GM23248 (cell line): ENCODE measurements around the gene GPR55. TPM values are rescaled to one million over a fixed set of nuclear protein-coding genes. Genes with fewer than 3 reads are reported as not detected.

Experiments used
- DNase-seq: peaks from one replicate; pipeline ENCODE4 v3.0.0-alpha.2; 2015
- H2AFZ ChIP-seq: fragments of 200-600 bp; sonication (generic); 2 replicates; pipeline ENCODE4 v1.6.1; 2016; ENCODE audit warnings: antibody characterized with exemption
- H3F3A ChIP-seq: fragments of 200-600 bp; sonication (generic); 2 replicates; pipeline ENCODE4 v1.6.1; 2016; ENCODE audit warnings: mild to moderate bottlenecking, antibody characterized with exemption, mixed run types; ENCODE audit not compliant: insufficient read depth
- H3K27ac ChIP-seq: fragments of 200-600 bp; sonication (generic); 2 replicates; pipeline ENCODE4 v1.5.1; 2016; ENCODE audit warnings: mild to moderate bottlenecking
- H3K27me3 ChIP-seq: fragments of 200-600 bp; sonication (generic); replicated peaks from 2 replicates; pipeline ENCODE4 v1.6.1; 2016; ENCODE audit warnings: mild to moderate bottlenecking; ENCODE audit not compliant: insufficient read depth
- H3K36me3 ChIP-seq: fragments of 200-600 bp; sonication (generic); 2 replicates; pipeline ENCODE4 v1.6.1; 2016; ENCODE audit warnings: low read depth, mild to moderate bottlenecking
- H3K4me1 ChIP-seq: fragments of 200-600 bp; sonication (generic); 2 replicates; pipeline ENCODE4 v1.6.1; 2016; ENCODE audit warnings: mild to moderate bottlenecking; ENCODE audit not compliant: insufficient read depth
- H3K4me2 ChIP-seq: fragments of 200-600 bp; sonication (generic); one replicate; pipeline ENCODE4 v1.6.1; 2016; ENCODE audit warnings: mild to moderate bottlenecking; ENCODE audit not compliant: unreplicated experiment
- H3K4me3 ChIP-seq: fragments of 200-600 bp; sonication (generic); 2 replicates; pipeline ENCODE4 v1.5.1; 2016; ENCODE audit warnings: mild to moderate bottlenecking
- H3K79me2 ChIP-seq: fragments of 200-600 bp; sonication (generic); 2 replicates; pipeline ENCODE4 v1.6.1; 2016; ENCODE audit warnings: mild to moderate bottlenecking; ENCODE audit not compliant: insufficient read depth
- H3K9ac ChIP-seq: fragments of 200-600 bp; sonication (generic); 2 replicates; pipeline ENCODE4 v1.6.1; 2016; ENCODE audit warnings: mild to moderate bottlenecking
- H3K9me2 ChIP-seq: fragments of 200-600 bp; sonication (generic); 2 replicates; pipeline ENCODE4 v1.6.1; 2016; ENCODE audit warnings: mixed run types, mild to moderate bottlenecking, moderate library complexity; ENCODE audit not compliant: insufficient read depth
- H3K9me3 ChIP-seq: fragments of 200-600 bp; sonication (generic); one replicate; pipeline ENCODE4 v1.6.1; 2017; ENCODE audit warnings: low read depth
- H4K20me1 ChIP-seq: fragments of 200-600 bp; sonication (generic); 2 replicates; pipeline ENCODE4 v1.6.0; 2016; ENCODE audit not compliant: insufficient read depth
- EZH2 ChIP-seq: fragments of 200-600 bp; sonication (generic); IDR thresholded peaks from 2 replicates; pipeline ENCODE4 v1.6.1; 2018; ENCODE audit warnings: antibody characterized with exemption, mild to moderate bottlenecking; ENCODE audit not compliant: insufficient read depth, poor library complexity, severe bottlenecking
- EZH2phosphoT487 ChIP-seq: fragments of 200-600 bp; sonication (generic); IDR thresholded peaks from 2 replicates; pipeline ENCODE4 v1.6.1; 2018; ENCODE audit warnings: antibody characterized with exemption, moderate library complexity, mild to moderate bottlenecking, low read depth; ENCODE audit not compliant: insufficient read depth
- whole genome bisulfite sequencing, 2 experiments: methylation state at CpG; one replicate each; pipeline ENCODE4 v1.1.6; 2015 to 2017; ENCODE audit warnings: low lambda C conversion rate in 2 of 2, low coverage in 1 of 2; ENCODE audit errors: missing lambda C conversion rate in 2 of 2; 5-methylcytosine and 5-hydroxymethylcytosine counted together
- in situ Hi-C: fragments of 300-500 bp; cut with MboI; formaldehyde crosslinking; loops from 2 replicates; pipeline ENCODE4 v1.15.0; 2020
- polyA plus RNA-seq: library from polyadenylated mRNA; unstranded; fragments of >200 nt; fragmentation: Nextera tagmentation; extraction: Ambion mirVana; gene quantifications from 2 replicates; pipeline ENCODE4 v1.2.1, GENCODE V29; 2016
- total RNA-seq: library from RNA; depleted of rRNA; stranded (reverse); fragments of >200 nt; shearing (Covaris generic); gene quantifications from 2 replicates; pipeline ENCODE4 v1.2.3, GENCODE V29; 2014

Gene GPR55
- total and polyA plus RNA-seq, 2 experiments from 2014 or later = 0.20 TPM; not detected in 1

GRCh38 chr2:230940471-230940815 lies 15.4 kb upstream of the GPR55 start:
- no peak overlapping the region for H3K4me2 ChIP-seq
- no peak overlapping the region for H3K27ac ChIP-seq
- H3K27me3 ChIP-seq = no peaks in the 10 kb centered on the region; the same call in 1 of the 2 replicates
- H3K9ac ChIP-seq = no peak overlapping the region
- no peaks in the 10 kb centered on the region for H3K79me2 ChIP-seq
- no peak for DNase-seq
- H2AFZ ChIP-seq = no peak overlapping the region
- TF ChIP-seq EZH2 (no peak), EZH2phosphoT487 (no peak)
- in situ Hi-C loops = no loop called here
- H3K9me2 ChIP-seq = no peaks in the 10 kb centered on the region
- no peaks in the 10 kb centered on the region for H3K9me3 ChIP-seq
- WGBS, 2 experiments = 64% methylated on average over 9 of the region's 9 CpGs
- no peaks in the 10 kb centered on the region for H3K4me1 ChIP-seq
- H3F3A ChIP-seq = no peaks in the 10 kb centered on the region
- H3K36me3 ChIP-seq = no peaks in the 10 kb centered on the region
- H4K20me1 ChIP-seq = no peaks in the 10 kb centered on the region
- H3K4me3 ChIP-seq = no peak overlapping the region

GRCh38 chr2:230939691-230940470 lies 14.8 kb upstream of the GPR55 start:
- Histone ChIP-seq H3K36me3 (no peaks in the 10 kb centered on the region), H3K4me1 (no peaks in the 10 kb centered on the region), H3K27me3 (no peaks in the 10 kb centered on the region; the same call in 1 of the 2 replicates), H2AFZ (no peak overlapping the region), H3K27ac (no peak overlapping the region), H3K79me2 (no peaks in the 10 kb centered on the region), H4K20me1 (no peaks in the 10 kb centered on the region), H3K9ac (no peak overlapping the region), H3K4me2 (no peak overlapping the region), H3K4me3 (no peak overlapping the region), H3K9me3 (no peaks in the 10 kb centered on the region), H3F3A (no peaks in the 10 kb centered on the region), H3K9me2 (no peaks in the 10 kb centered on the region)
- DNase-seq = no peak
- TF ChIP-seq EZH2 = no peak
- TF ChIP-seq EZH2phosphoT487 = no peak
- in situ Hi-C loops = no loop called here
- WGBS, 2 experiments = 50 to 59% methylated on average over 17 to 18 of the region's 18 CpGs

- 80 to 89% methylated on average over 7 of the region's 7 CpGs for WGBS, 2 experiments
- Histone ChIP-seq H3F3A (no peaks in the 10 kb centered on the region), H3K9me3 (no peaks in the 10 kb centered on the region), H4K20me1 (no peaks in the 10 kb centered on the region), H3K4me1 (no peaks in the 10 kb centered on the region), H3K36me3 (no peaks in the 10 kb centered on the region), H3K79me2 (no peaks in the 10 kb centered on the region), H3K9ac (no peak overlapping the region), H2AFZ (no peak overlapping the region), H3K4me3 (no peak overlapping the region), H3K27ac (no peak overlapping the region), H3K4me2 (no peak overlapping the region), H3K27me3 (no peaks in the 10 kb centered on the region; the same call in 1 of the 2 replicates), H3K9me2 (no peaks in the 10 kb centered on the region)
- in situ Hi-C loops = no loop called here
- TF ChIP-seq EZH2 (no peak), EZH2phosphoT487 (no peak)
- DNase-seq = no peak
Observed at GRCh38 chr2:230939066-230939591, 14.1 kb upstream of the GPR55 start.

GRCh38 chr2:230938516-230939065 lies 13.5 kb upstream of the GPR55 start:
- H3K36me3 ChIP-seq = no peaks in the 10 kb centered on the region
- H3K27ac ChIP-seq = no peak overlapping the region
- H3K4me3 ChIP-seq = no peak overlapping the region
- H3K9ac ChIP-seq = no peak overlapping the region
- H3K9me3 ChIP-seq = no peaks in the 10 kb centered on the region
- no peaks in the 10 kb centered on the region for H3K9me2 ChIP-seq
- H3K4me2 ChIP-seq = no peak overlapping the region
- WGBS, 2 experiments = 58 to 61% methylated on average over 12 of the region's 12 CpGs
- TF ChIP-seq EZH2 = no peak
- no peak for TF ChIP-seq EZH2phosphoT487
- in situ Hi-C loops = no loop called here
- no peak overlapping the region for H2AFZ ChIP-seq
- no peaks in the 10 kb centered on the region for H3K79me2 ChIP-seq
- DNase-seq = no peak
- H3F3A ChIP-seq = no peaks in the 10 kb centered on the region
- H4K20me1 ChIP-seq = no peaks in the 10 kb centered on the region
- no peaks in the 10 kb centered on the region for H3K4me1 ChIP-seq
- no peaks in the 10 kb centered on the region for H3K27me3 ChIP-seq
